Panc1 (cell line): ENCODE measurements around the gene NOXA1. TPM values are rescaled to one million over a fixed set of nuclear protein-coding genes. Genes with fewer than 3 reads are reported as not detected.

Experiments used
- ATAC-seq: fragments of 200-7000 bp; cut with Tn5 transposase; 2 replicates; pipeline ENCODE4 v1.9.1; 2020; ENCODE audit warnings: mild to moderate bottlenecking, moderate library complexity
- BruUV-seq: library from RNA; stranded (reverse); fragments of 400-500 nt; replicated peaks from 2 replicates; lab custom pipeline; 2021; lab: Mats Ljungman, UMichigan
- CTCF ChIA-PET: fragments of 300-600 bp; sonication (Branson Sonifier 250); formaldehyde crosslinking; loops from one replicate; lab custom pipeline; 2022; ENCODE audit warnings: antibody characterized with exemption; lab: Charles Lee
- POLR2A ChIA-PET: fragments of 300-600 bp; sonication (Branson Sonifier 250); formaldehyde crosslinking; loops from one replicate; lab custom pipeline; 2022; ENCODE audit warnings: antibody characterized with exemption; lab: Charles Lee
- DNase-seq: peaks from one replicate; pipeline ENCODE4 v3.0.0-alpha.2; 2010; ENCODE audit warnings: low read depth, low spot score
- H3K27ac ChIP-seq: 2 replicates; pipeline ENCODE4 v1.5.1; 2011; ENCODE audit warnings: mild to moderate bottlenecking, low read length, inconsistent platforms
- H3K27me3 ChIP-seq: fragments of 200-500 bp; sonication (Bioruptor generic); 2 replicates; pipeline ENCODE4 v1.6.0; 2014; ENCODE audit warnings: low read length, inconsistent platforms; ENCODE audit not compliant: control insufficient read depth, insufficient read depth
- H3K36me3 ChIP-seq: fragments of 200-500 bp; sonication (Bioruptor generic); 2 replicates; pipeline ENCODE4 v1.5.1; 2014; ENCODE audit warnings: inconsistent platforms, mild to moderate bottlenecking, low read length, moderate library complexity; ENCODE audit not compliant: control insufficient read depth, insufficient read depth
- H3K4me1 ChIP-seq: 2 replicates; pipeline ENCODE4 v1.5.1; 2011; ENCODE audit warnings: inconsistent platforms, mild to moderate bottlenecking, low read length, moderate library complexity; ENCODE audit not compliant: control insufficient read depth, insufficient read depth
- H3K4me3 ChIP-seq, 2 experiments: 2 replicates each; pipeline ENCODE4 v1.5.1; 2011 to 2012; ENCODE audit warnings: low read depth in 2 of 2, low read length in 2 of 2, mild to moderate bottlenecking in 2 of 2, inconsistent platforms in 1 of 2, moderate library complexity in 1 of 2
- H3K9me3 ChIP-seq: fragments of 200-500 bp; sonication (Bioruptor generic); 2 replicates; pipeline ENCODE4 v1.5.1; 2014; ENCODE audit warnings: low read depth, mild to moderate bottlenecking, inconsistent platforms, low read length, moderate library complexity; ENCODE audit not compliant: control insufficient read depth, insufficient read depth
- POLR2AphosphoS5 ChIP-seq: IDR thresholded peaks from 2 replicates; pipeline ENCODE4 v1.6.1; 2012; ENCODE audit warnings: mild to moderate bottlenecking, low read depth, low read length, moderate library complexity
- SIN3A ChIP-seq: IDR thresholded peaks from 2 replicates; pipeline ENCODE4 v1.6.1; 2012; ENCODE audit warnings: low read depth, mild to moderate bottlenecking, low read length, moderate library complexity, borderline replicate concordance; ENCODE audit not compliant: insufficient read depth
- TCF7L2 ChIP-seq: IDR thresholded peaks from 2 replicates; pipeline ENCODE4 v1.6.1; 2011; ENCODE audit warnings: mild to moderate bottlenecking, low read depth, low read length, inconsistent platforms
- in situ Hi-C: cut with HindIII; loops from 2 replicates; pipeline ENCODE4 v1.10.0; 2016; ENCODE audit warnings: low sequenced_read_pairs, low pct_unique_long_range_greater_than_20kb
- intact Hi-C: fragments of 100-400 bp; cut with micrococcal nuclease; formaldehyde crosslinking; loops from one replicate; pipeline ENCODE4 v1.10.0; 2022; ENCODE audit not compliant: unreplicated experiment
- total RNA-seq: library from RNA; stranded (reverse); gene quantifications from one replicate; pipeline ENCODE4 v1.2.1, GENCODE V29; 2021; ENCODE audit not compliant: unreplicated experiment
- TF ChIP-seq, protein P1 (sequence below): fragments of 450-650 bp; IDR thresholded peaks from 2 replicates; pipeline ENCODE4 v1.5.1; 2017; ENCODE audit warnings: mild to moderate bottlenecking
- TF ChIP-seq, protein P2 (sequence below), 2 experiments: IDR thresholded peaks; 2 replicates each; pipeline ENCODE4 v1.6.1; 2011 to 2012; ENCODE audit warnings: low read depth in 2 of 2, control low read depth in 1 of 2, low read length in 1 of 2, mild to moderate bottlenecking in 1 of 2, moderate library complexity in 1 of 2; ENCODE audit not compliant: insufficient read depth in 1 of 2

NOXA1 gene
- total RNA-seq, 1 experiment from 2014 or later, result 3.7 TPM

DNA sequence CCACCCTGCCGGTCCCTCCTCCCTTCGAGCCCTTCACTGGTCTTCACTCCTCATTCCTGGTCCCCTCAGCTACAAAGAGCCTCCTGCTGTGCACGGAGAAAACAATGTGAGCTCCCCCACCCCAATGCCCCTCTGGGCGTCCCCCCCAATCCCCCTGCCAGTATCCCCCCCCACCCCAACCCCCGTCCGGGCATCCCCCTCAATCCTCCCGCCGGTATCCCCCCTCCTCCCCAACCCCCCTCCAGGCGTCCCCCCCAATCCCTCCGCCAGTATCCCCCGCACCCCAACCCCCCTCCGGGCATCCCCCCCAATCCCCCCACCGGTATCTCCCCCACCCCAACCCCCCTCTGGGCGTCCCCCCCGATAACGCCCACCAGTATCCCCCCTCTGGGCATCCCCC lies 43.0 kb upstream of the NOXA1 start:
- Histone ChIP-seq H3K36me3 (no peaks in the 10 kb centered on the region), H3K4me1 (no peaks in the 10 kb centered on the region), H3K27me3 (no peaks in the 10 kb centered on the region), H3K27ac (no peak overlapping the region), H3K4me3 (no peak overlapping the region), H3K9me3 (no peaks in the 10 kb centered on the region)
- in situ Hi-C loops, result no loop called here
- CTCF ChIA-PET, result no interaction called here
- POLR2A ChIA-PET, result no interaction called here
- intact Hi-C loops, result no loop called here
- DNase-seq, result no peak
- no peak for TF ChIP-seq POLR2AphosphoS5
- no peak for TF ChIP-seq SIN3A
- TF ChIP-seq, protein P1, sequence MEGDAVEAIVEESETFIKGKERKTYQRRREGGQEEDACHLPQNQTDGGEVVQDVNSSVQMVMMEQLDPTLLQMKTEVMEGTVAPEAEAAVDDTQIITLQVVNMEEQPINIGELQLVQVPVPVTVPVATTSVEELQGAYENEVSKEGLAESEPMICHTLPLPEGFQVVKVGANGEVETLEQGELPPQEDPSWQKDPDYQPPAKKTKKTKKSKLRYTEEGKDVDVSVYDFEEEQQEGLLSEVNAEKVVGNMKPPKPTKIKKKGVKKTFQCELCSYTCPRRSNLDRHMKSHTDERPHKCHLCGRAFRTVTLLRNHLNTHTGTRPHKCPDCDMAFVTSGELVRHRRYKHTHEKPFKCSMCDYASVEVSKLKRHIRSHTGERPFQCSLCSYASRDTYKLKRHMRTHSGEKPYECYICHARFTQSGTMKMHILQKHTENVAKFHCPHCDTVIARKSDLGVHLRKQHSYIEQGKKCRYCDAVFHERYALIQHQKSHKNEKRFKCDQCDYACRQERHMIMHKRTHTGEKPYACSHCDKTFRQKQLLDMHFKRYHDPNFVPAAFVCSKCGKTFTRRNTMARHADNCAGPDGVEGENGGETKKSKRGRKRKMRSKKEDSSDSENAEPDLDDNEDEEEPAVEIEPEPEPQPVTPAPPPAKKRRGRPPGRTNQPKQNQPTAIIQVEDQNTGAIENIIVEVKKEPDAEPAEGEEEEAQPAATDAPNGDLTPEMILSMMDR, result no peak
- TF ChIP-seq, protein P2, sequence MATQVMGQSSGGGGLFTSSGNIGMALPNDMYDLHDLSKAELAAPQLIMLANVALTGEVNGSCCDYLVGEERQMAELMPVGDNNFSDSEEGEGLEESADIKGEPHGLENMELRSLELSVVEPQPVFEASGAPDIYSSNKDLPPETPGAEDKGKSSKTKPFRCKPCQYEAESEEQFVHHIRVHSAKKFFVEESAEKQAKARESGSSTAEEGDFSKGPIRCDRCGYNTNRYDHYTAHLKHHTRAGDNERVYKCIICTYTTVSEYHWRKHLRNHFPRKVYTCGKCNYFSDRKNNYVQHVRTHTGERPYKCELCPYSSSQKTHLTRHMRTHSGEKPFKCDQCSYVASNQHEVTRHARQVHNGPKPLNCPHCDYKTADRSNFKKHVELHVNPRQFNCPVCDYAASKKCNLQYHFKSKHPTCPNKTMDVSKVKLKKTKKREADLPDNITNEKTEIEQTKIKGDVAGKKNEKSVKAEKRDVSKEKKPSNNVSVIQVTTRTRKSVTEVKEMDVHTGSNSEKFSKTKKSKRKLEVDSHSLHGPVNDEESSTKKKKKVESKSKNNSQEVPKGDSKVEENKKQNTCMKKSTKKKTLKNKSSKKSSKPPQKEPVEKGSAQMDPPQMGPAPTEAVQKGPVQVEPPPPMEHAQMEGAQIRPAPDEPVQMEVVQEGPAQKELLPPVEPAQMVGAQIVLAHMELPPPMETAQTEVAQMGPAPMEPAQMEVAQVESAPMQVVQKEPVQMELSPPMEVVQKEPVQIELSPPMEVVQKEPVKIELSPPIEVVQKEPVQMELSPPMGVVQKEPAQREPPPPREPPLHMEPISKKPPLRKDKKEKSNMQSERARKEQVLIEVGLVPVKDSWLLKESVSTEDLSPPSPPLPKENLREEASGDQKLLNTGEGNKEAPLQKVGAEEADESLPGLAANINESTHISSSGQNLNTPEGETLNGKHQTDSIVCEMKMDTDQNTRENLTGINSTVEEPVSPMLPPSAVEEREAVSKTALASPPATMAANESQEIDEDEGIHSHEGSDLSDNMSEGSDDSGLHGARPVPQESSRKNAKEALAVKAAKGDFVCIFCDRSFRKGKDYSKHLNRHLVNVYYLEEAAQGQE (IDR thresholded peaks at IDR 0.05; ENCODE audit: insufficient read depth in 1 of 2, low read depth in 2 of 2, low read length in 1 of 2), result no peak
- TF ChIP-seq TCF7L2, result no peak
- ATAC-seq, result no peak
- BruUV-seq, result no TSS peak

DNA sequence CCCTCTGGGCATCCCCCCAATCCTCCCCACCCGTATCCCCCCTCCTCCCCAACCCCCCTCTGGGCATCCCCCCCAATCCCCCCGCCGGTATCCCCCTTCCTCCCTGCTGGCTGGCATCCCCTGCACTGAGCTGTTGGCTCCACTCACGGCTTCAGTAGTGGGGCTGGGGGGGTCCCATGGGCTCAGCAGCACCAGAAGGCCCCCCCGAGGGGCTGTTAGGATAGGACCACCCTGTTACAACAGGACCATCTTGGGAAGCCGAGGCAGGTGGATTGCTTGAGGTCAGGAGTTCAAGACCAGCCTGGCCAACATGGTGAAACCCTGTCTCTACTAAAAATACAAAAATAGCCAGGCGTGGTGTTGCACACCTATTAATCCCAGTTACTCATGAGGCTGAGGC lies 42.6 kb upstream of the NOXA1 start:
- no TSS peak for BruUV-seq
- intact Hi-C loops, result no loop called here
- ChIA-PET CTCF (no interaction called here), POLR2A (no interaction called here)
- in situ Hi-C loops, result no loop called here
- H3K27me3 ChIP-seq, result no peaks in the 10 kb centered on the region
- no peak for ATAC-seq
- TF ChIP-seq, protein P1, result no peak
- TF ChIP-seq, protein P2 (IDR thresholded peaks at IDR 0.05; ENCODE audit: insufficient read depth in 1 of 2, low read depth in 2 of 2, low read length in 1 of 2), result no peak
- TF ChIP-seq POLR2AphosphoS5, result no peak
- no peak for TF ChIP-seq TCF7L2
- no peak for TF ChIP-seq SIN3A
- H3K36me3 ChIP-seq, result no peaks in the 10 kb centered on the region
- no peak overlapping the region for H3K27ac ChIP-seq
- no peak for DNase-seq
- no peak overlapping the region for H3K4me3 ChIP-seq
- H3K4me1 ChIP-seq, result no peaks in the 10 kb centered on the region
- no peaks in the 10 kb centered on the region for H3K9me3 ChIP-seq
